ENCODE measurements around the gene DNM3.

DNA sequence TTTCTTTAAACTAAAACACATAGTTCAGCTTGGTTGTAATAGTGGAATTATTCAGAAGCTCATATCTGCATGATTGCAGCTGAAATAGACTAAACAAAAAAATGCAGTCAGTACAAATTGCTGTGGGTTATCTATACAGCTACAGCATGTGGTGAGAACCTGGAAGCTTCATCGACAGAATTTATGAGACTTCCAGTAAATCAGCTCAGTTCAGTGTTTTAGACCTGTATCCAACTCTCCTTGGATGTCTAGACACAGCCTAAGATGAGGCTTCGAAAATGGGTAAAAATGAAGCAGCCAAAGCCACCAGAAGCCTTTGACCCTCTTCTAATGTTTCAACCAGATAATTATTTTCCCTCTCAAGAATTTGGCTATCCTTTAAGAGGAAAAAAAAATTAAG is 452.1 kb downstream of the DNM3 start:
- TF ChIP-seq EZH2 (IDR thresholded peaks at IDR 0.05; ENCODE audit: borderline replicate concordance, insufficient read depth, low read depth, low read length, poor library complexity, severe bottlenecking) = no peak
- TF ChIP-seq, protein P1, sequence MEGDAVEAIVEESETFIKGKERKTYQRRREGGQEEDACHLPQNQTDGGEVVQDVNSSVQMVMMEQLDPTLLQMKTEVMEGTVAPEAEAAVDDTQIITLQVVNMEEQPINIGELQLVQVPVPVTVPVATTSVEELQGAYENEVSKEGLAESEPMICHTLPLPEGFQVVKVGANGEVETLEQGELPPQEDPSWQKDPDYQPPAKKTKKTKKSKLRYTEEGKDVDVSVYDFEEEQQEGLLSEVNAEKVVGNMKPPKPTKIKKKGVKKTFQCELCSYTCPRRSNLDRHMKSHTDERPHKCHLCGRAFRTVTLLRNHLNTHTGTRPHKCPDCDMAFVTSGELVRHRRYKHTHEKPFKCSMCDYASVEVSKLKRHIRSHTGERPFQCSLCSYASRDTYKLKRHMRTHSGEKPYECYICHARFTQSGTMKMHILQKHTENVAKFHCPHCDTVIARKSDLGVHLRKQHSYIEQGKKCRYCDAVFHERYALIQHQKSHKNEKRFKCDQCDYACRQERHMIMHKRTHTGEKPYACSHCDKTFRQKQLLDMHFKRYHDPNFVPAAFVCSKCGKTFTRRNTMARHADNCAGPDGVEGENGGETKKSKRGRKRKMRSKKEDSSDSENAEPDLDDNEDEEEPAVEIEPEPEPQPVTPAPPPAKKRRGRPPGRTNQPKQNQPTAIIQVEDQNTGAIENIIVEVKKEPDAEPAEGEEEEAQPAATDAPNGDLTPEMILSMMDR (IDR thresholded peaks at IDR 0.05) = no peak
